ENCODE results near the gene ANKRD65. TPM values are rescaled to one million over a fixed set of nuclear protein-coding genes. Genes with fewer than 3 reads are reported as not detected.

The ANKRD65 gene
- total and polyA plus RNA-seq, 4 experiments from 2014 or later = not detected

DNA sequence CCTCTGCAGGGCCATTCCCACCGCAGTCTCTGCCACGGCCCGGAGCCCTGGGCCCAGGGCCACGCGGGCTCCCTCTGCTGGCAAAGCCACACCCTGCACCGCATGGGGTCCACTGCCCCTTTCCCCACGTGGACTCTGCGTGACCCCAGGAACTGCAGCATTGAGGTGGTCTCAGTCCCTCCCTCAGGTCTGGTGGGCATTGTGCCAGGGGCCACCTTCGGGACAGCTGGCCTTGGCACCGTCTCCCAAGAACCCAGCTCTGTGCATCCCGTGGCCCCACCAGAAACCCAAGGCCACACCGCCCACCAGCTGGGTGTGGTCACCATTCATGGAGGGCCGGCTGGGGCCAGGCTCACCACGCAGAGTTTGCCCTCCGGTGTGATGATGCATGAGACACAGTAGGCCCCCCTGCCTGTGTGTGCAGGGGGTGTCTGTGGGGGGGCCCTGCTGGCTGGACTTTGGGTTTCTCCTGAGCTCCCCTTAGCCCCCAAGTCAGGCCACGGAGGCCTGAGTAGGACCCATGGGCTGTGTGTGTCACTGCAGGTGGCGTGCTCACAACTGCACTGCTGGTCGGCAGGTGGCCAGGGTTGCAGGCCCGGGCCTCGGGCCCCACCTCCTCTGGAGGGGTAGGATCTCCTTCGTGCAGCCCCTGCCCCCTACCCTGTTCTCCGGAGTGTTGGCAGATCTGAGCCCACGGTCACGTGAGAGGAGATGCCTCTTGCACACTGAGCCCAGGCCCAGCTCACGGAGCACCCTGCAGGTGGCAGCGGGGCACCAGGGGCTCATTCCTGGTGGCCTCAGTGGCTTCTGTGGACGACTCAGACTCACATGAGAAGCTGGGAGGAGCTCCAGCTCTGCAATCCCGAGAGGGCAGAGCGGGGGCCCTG lies 20.2 kb upstream of the ANKRD65 start:
- Histone ChIP-seq H3K27ac (ENCODE audit: low read depth, low read length) (no peak overlapping the region), H3K27me3 (ENCODE audit: insufficient read depth, low read length) (peaks cover 8% of the 10 kb centered on the region), H3K36me3 (ENCODE audit: insufficient read depth, low read length) (no peaks in the 10 kb centered on the region), H3K4me1 (ENCODE audit: insufficient read depth, low read length) (peaks cover 3% of the 10 kb centered on the region), H3K9me3 (ENCODE audit: control insufficient read depth in 1 of 2, low read length in 2 of 2) (no peaks in the 10 kb centered on the region), H3K4me3 (ENCODE audit: low read length in 2 of 2) (no peak overlapping the region)
- intact Hi-C loops (cut with micrococcal nuclease) = loop anchor here (2.0 kb wide), 1 partner anchor 408 kb away; no protein-coding TSS in a partner anchor
- CTCF ChIA-PET (ENCODE audit: partially characterized antibody) = interaction anchor here (0.6 to 1.6 kb wide), 7 partner anchors 9 to 136 kb away, joined by 3 to 5 read pairs (median 4); no protein-coding TSS in a partner anchor
- peak; percentile 37 to 48 (median 43) for DNase-seq
- no peaks in the 10 kb centered on the region for H3K9me3 Mint-ChIP-seq
- no peak overlapping the region for H3K4me3 Mint-ChIP-seq
- peaks cover 0 to 8% of the 10 kb centered on the region in 2 donors for H3K27me3 Mint-ChIP-seq
- H3K36me3 Mint-ChIP-seq = no peaks in the 10 kb centered on the region
- H3K27ac Mint-ChIP-seq = no peak overlapping the region
- H3K4me1 Mint-ChIP-seq = peaks cover 0 to 4% (median under 1%) of the 10 kb centered on the region in 4 donors
- POLR2A ChIA-PET (ENCODE audit: partially characterized antibody) = interaction anchor here (1.1 kb wide), 1 partner anchor 34 kb away, joined by 3 read pairs; the partner anchor contains the start of gene MRPL20

DNA sequence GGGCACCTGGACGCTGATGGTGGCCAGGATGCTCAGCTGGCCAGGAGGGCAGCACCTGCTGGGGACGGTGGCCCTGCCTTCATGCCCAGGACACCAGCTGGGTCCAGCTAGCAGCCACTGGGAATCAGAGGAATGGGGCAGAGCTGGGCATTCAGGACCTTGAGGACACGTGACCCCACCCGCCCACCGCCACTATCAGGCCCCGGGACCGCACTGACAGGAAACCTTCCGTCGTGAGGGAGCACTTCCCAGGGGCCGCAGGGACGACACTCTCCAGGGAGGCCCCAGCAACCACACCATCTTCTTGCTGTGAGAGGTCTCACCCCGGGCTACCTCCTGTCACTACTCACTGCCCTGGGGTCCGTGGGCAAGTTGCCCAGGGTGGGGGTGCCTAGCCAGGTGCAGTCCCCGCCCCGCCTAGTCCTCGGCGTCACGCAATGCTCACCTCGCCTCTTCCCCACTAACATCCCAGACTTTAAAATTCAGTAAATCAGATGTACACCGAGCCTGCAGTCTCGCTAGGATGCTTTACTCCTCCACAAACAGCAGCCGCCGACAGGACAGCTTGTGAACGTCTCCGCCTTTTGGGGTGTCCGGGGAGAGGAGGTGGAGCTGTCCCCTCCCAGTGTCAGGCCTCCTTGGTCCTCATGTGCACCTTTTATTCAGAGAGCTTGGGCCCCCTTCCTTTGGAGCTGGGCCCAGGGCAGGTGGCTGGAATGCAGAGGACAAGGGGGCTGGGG lies 19.4 kb upstream of the ANKRD65 start:
- POLR2A ChIA-PET (ENCODE audit: partially characterized antibody) = interaction anchor here (1.1 kb wide), 1 partner anchor 33 kb away, joined by 3 read pairs; the partner anchor contains the start of gene MRPL20

DNA sequence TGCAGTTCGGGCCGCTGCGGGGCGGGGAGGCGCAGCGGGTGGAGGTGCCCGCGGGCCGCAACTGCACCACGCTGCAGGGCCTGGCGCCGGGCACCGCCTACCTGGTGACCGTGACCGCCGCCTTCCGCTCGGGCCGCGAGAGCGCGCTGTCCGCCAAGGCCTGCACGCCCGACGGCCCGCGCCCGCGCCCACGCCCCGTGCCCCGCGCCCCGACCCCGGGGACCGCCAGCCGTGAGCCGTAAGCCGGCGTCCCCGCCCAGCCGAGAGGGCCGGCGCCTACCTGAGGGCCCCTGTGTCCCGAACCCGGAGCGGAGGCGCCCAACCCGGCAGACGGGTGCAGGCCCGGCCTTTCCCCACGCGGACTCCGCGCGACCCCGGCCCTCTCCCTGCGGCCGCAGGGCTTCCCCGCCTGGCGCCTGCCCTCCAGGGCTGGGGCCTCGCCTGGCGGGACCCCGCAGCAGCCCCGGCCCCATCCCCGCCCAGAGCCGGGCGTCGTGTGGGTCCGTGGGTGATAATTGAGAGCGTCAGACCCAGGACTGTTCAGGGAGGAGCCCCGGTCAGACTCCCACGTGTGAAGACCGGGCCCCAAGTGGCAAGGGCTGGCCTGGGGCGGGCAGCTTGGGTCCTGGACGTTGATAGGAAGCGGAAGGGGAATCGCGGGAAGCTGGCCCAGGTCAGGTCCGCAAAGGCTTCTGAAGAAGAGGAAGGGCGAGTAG lies 18.6 kb upstream of the ANKRD65 start:
- no peaks in the 10 kb centered on the region for H3K9me3 Mint-ChIP-seq
- ChIA-PET CTCF (ENCODE audit: partially characterized antibody) (interaction anchor here (1.2 to 1.5 kb wide), 2 partner anchors 11 to 134 kb away, joined by 3 to 5 read pairs; no protein-coding TSS in a partner anchor), POLR2A (ENCODE audit: partially characterized antibody) (no interaction called here)
- H3K27ac Mint-ChIP-seq = no peak overlapping the region
- H3K36me3 Mint-ChIP-seq = no peaks in the 10 kb centered on the region
- H3K4me1 ChIP-seq (ENCODE audit: insufficient read depth, low read length) = peaks cover 7% of the 10 kb centered on the region
- no peak overlapping the region for H3K4me3 Mint-ChIP-seq
- peaks cover 17% of the 10 kb centered on the region for H3K27me3 ChIP-seq (ENCODE audit: insufficient read depth, low read length)
- H3K9me3 ChIP-seq (ENCODE audit: control insufficient read depth in 1 of 2, low read length in 2 of 2) = no peaks in the 10 kb centered on the region
- intact Hi-C loops (cut with micrococcal nuclease) = loop anchor here (2.0 kb wide), 1 partner anchor 407 kb away; no protein-coding TSS in a partner anchor
- no peak overlapping the region for H3K27ac ChIP-seq (ENCODE audit: low read depth, low read length)
- no peak overlapping the region for H3K4me3 ChIP-seq (ENCODE audit: low read length in 2 of 2)
- peaks cover 0 to 8% (median 3%) of the 10 kb centered on the region in 4 donors for H3K4me1 Mint-ChIP-seq
- H3K36me3 ChIP-seq (ENCODE audit: insufficient read depth, low read length) = no peaks in the 10 kb centered on the region
- H3K27me3 Mint-ChIP-seq = peaks cover 4 to 12% of the 10 kb centered on the region in 2 donors
- DNase-seq = peak in 1 of 5 donors; percentile 5

More for the DNA sequence above, 19.4 kb upstream of the ANKRD65 start:
- intact Hi-C loops (cut with micrococcal nuclease) = loop anchor here (2.0 kb wide), 1 partner anchor 408 kb away; no protein-coding TSS in a partner anchor
- Histone ChIP-seq H3K9me3 (ENCODE audit: control insufficient read depth in 1 of 2, low read length in 2 of 2) (no peaks in the 10 kb centered on the region), H3K27ac (ENCODE audit: low read depth, low read length) (no peak overlapping the region), H3K36me3 (ENCODE audit: insufficient read depth, low read length) (no peaks in the 10 kb centered on the region), H3K4me1 (ENCODE audit: insufficient read depth, low read length) (peaks cover 7% of the 10 kb centered on the region), H3K4me3 (ENCODE audit: low read length in 2 of 2) (no peak overlapping the region), H3K27me3 (ENCODE audit: insufficient read depth, low read length) (peaks cover 12% of the 10 kb centered on the region)
- no peaks in the 10 kb centered on the region for H3K9me3 Mint-ChIP-seq
- H3K27ac Mint-ChIP-seq = no peak overlapping the region
- CTCF ChIA-PET (ENCODE audit: partially characterized antibody) = interaction anchor here (0.6 to 1.6 kb wide), 6 partner anchors 9 to 135 kb away, joined by 3 to 5 read pairs (median 4); no protein-coding TSS in a partner anchor
- DNase-seq = peak in 1 of 5 donors; percentile 16
- H3K27me3 Mint-ChIP-seq = peaks cover 0 to 10% of the 10 kb centered on the region in 2 donors
- H3K4me1 Mint-ChIP-seq = peaks cover 0 to 4% (median 2%) of the 10 kb centered on the region in 4 donors
- H3K36me3 Mint-ChIP-seq = no peaks in the 10 kb centered on the region
- no peak overlapping the region for H3K4me3 Mint-ChIP-seq

DNA sequence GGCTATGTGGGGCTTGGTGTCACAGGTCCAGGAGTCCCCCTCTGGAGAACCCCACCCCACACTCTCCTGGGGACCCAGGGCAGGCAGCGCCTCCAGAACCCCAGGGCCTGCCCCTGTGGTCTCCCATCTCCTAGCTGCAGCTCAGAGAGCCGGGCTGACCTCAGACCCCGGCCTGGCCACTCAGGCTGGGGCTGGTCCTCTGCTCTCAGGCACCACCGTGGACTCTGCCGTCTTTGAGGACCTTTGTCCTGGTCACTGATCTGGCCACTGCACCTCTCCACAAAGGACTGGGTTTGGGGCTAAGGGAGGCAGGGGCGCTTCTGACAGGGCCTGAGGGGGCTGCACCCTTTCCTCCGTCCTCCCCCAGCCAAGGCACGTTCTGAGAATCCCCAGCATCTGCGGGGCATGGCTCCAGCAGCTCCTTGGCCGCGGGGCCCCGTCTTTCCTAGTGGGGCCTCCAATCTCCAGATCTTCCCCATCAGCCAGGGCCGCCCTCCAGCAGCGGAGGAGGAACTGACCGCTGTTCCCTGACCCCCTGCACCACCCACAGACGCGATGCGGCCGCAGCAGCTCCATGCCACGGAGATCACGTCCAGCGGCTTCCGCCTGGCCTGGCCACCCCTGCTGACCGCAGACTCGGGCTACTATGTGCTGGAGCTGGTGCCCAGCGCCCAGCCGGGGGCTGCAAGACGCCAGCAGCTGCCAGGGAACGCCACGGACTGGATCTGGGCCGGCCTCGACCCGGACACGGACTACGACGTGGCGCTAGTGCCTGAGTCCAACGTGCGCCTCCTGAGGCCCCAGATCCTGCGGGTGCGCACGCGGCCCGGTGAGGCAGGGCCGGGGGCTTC lies 17.7 kb upstream of the ANKRD65 start:
- no peak overlapping the region for H3K27ac Mint-ChIP-seq
- intact Hi-C loops (cut with micrococcal nuclease) = no loop called here
- peak in 1 of 5 donors; percentile 13 for DNase-seq
- POLR2A ChIA-PET (ENCODE audit: partially characterized antibody) = no interaction called here
- Histone ChIP-seq H3K36me3 (ENCODE audit: insufficient read depth, low read length) (no peaks in the 10 kb centered on the region), H3K27ac (ENCODE audit: low read depth, low read length) (no peak overlapping the region), H3K4me3 (ENCODE audit: low read length in 2 of 2) (no peak overlapping the region), H3K9me3 (ENCODE audit: control insufficient read depth in 1 of 2, low read length in 2 of 2) (no peaks in the 10 kb centered on the region), H3K4me1 (ENCODE audit: insufficient read depth, low read length) (peaks cover 7% of the 10 kb centered on the region), H3K27me3 (ENCODE audit: insufficient read depth, low read length) (peaks cover 22% of the 10 kb centered on the region)
- H3K9me3 Mint-ChIP-seq = no peaks in the 10 kb centered on the region
- H3K27me3 Mint-ChIP-seq = peaks cover 4 to 12% of the 10 kb centered on the region in 2 donors
- H3K4me3 Mint-ChIP-seq = no peak overlapping the region
- H3K36me3 Mint-ChIP-seq = no peaks in the 10 kb centered on the region
- H3K4me1 Mint-ChIP-seq = peaks cover 0 to 8% (median 3%) of the 10 kb centered on the region in 4 donors
- CTCF ChIA-PET (ENCODE audit: partially characterized antibody) = interaction anchor here (0.6 kb wide), 1 partner anchor 436 kb away, joined by 4 read pairs; no protein-coding TSS in a partner anchor

DNA sequence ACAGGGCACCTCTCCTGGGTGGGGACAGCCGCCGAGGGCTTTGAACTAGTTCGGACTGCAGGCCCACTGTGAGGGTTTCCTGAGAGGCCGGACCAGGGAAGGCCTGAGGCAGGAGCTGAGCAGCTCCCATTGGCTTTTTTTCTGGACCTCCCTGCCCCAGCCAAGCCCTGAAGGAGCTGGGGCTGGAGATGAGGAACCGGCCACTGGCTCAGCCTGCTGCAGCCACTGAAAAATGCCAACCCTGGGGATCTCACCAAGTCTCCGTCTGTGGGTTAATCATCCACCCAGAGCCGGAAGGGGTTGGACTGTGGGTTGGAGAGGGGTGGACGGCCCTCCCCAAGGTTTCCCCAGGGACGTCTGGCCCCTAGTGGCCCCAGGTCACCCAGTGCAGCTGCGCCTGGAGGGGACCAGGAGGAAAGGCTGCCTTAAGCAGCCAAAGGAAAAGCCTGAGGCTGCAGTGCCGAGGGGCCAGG lies 16.9 kb upstream of the ANKRD65 start:
- peak in 1 of 5 donors; percentile 22 for DNase-seq

More for the DNA sequence above, 16.9 kb upstream of the ANKRD65 start:
- POLR2A ChIA-PET (ENCODE audit: partially characterized antibody) = no interaction called here
- Mint-ChIP-seq H3K27me3 (peaks cover 6 to 12% of the 10 kb centered on the region in 2 donors), H3K27ac (no peak overlapping the region), H3K4me3 (no peak overlapping the region), H3K4me1 (peaks cover 0 to 8% (median 3%) of the 10 kb centered on the region in 4 donors), H3K9me3 (no peaks in the 10 kb centered on the region), H3K36me3 (no peaks in the 10 kb centered on the region)
- Histone ChIP-seq H3K27ac (ENCODE audit: low read depth, low read length) (no peak overlapping the region), H3K36me3 (ENCODE audit: insufficient read depth, low read length) (no peaks in the 10 kb centered on the region), H3K4me3 (ENCODE audit: low read length in 2 of 2) (no peak overlapping the region), H3K27me3 (ENCODE audit: insufficient read depth, low read length) (peaks cover 24% of the 10 kb centered on the region), H3K9me3 (ENCODE audit: control insufficient read depth in 1 of 2, low read length in 2 of 2) (no peaks in the 10 kb centered on the region), H3K4me1 (ENCODE audit: insufficient read depth, low read length) (peaks cover 7% of the 10 kb centered on the region)
- intact Hi-C loops (cut with micrococcal nuclease) = no loop called here
- CTCF ChIA-PET (ENCODE audit: partially characterized antibody) = no interaction called here

Data from CD4-positive, alpha-beta memory T cell (primary cell).